ENCODE measurements around the gene JCAD. TPM values are rescaled to one million over a fixed set of nuclear protein-coding genes. Genes with fewer than 3 reads are reported as not detected.
"Not testable (repeated sequence)": the region's sequence is repeated elsewhere in the genome, so short reads cannot be mapped to it uniquely, and the experiment has no call there.

JCAD gene
- total and polyA plus RNA-seq, 9 of the 15 experiments (the other 6 are each of a cell fraction or from before 2014, with no cell fraction given) = not detected

DNA sequence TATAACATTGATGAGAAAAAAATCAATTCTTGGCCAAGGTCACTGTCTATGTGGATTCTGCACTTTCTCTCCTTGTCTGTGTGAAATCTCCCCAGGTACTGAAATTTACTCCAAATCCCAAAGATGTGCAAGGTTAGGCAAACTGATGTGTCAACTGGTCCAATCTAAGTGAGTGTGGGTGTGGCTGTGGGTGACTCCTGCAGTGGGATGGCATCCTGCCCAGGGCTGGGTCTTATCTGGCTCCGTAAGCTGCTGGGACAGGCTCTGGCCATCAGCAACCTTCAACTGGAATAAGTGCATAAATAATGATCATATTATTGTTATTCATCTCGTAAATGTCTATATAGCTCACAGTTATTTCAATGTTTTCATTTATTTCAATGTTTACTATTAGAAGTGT, 79.3 kb downstream of the JCAD start:
- Histone ChIP-seq H3K36me3 (ENCODE audit: control insufficient read depth, insufficient read depth, low read length) (no peaks in the 10 kb centered on the region), H3K9ac (ENCODE audit: insufficient read depth in 1 of 2, low read depth in 2 of 2, low read length in 2 of 2) (no peak overlapping the region), H2AFZ (ENCODE audit: low read depth, low read length) (no peak overlapping the region), H3K4me3 (no peak overlapping the region), H3K27me3 (ENCODE audit: control insufficient read depth in 2 of 2, insufficient read depth in 2 of 2, low read length in 2 of 2) (no peaks in the 10 kb centered on the region), H3K9me1 (ENCODE audit: control insufficient read depth, insufficient read depth, low read length) (no peaks in the 10 kb centered on the region), H3K9me3 (replicated peaks; ENCODE audit: control insufficient read depth, insufficient read depth, low read depth, low read length) (no peaks in the 10 kb centered on the region), H3K4me2 (ENCODE audit: insufficient read depth, low read length) (no peak overlapping the region), H3K27ac (ENCODE audit: extremely low read depth, low read depth, low read length) (no peak overlapping the region), H4K20me1 (replicated peaks; ENCODE audit: control insufficient read depth, insufficient read depth, low read length) (no peaks in the 10 kb centered on the region), H3K4me1 (replicated peaks in 1 of 2; ENCODE audit: control insufficient read depth in 2 of 2, insufficient read depth in 2 of 2, low read length in 2 of 2) (no peaks in the 10 kb centered on the region), H3K79me2 (ENCODE audit: control insufficient read depth, insufficient read depth, low read length) (no peaks in the 10 kb centered on the region)
- in situ Hi-C loops (cut with MboI) (no loop called here), intact Hi-C loops (cut with micrococcal nuclease) (no loop called here)
- no peak for TF ChIP-seq BHLHE40 (IDR thresholded peaks at IDR 0.05; ENCODE audit: low read length)
- no peak for TF ChIP-seq ZNF76 (CRISPR knock-in tag; IDR thresholded peaks at IDR 0.05; ENCODE audit: borderline replicate concordance)
- no peak for TF ChIP-seq ETV5 (CRISPR knock-in tag; IDR thresholded peaks at IDR 0.05; ENCODE audit: low read depth)
- no peak for TF ChIP-seq HCFC1 (IDR thresholded peaks at IDR 0.05; ENCODE audit: low read depth, low read length)
- TF ChIP-seq CHAMP1 (IDR thresholded peaks at IDR 0.05) = no peak
- TF ChIP-seq CREM (IDR thresholded peaks at IDR 0.05; ENCODE audit: low read depth) = no peak
- TF ChIP-seq ZNF347 (CRISPR knock-in tag; IDR thresholded peaks at IDR 0.05; ENCODE audit: low read depth) = no peak
- no peak for TF ChIP-seq ZNF121 (CRISPR knock-in tag; conservative IDR thresholded peaks at IDR 0.05)
- no peak for TF ChIP-seq TCFL5 (CRISPR knock-in tag; conservative IDR thresholded peaks at IDR 0.05)
- FAIRE-seq (no peak), DNase-seq (ENCODE audit: extremely low read depth in 1 of 4, low spot score in 3 of 4) (no peak), ATAC-seq (no peak)
- 0% methylated on average over 2 of the region's 2 CpGs for WGBS (ENCODE audit: insufficient coverage, low coverage, missing lambda C conversion rate)
- BruUV-seq (replicated peaks) = no TSS peak
- ChIA-PET POLR2A (no interaction called here), CTCF (ENCODE audit: low intra/inter-chr PET ratio) (no interaction called here)

GRCh38 chr10:29979421-29979779, 80.0 kb downstream of the JCAD start:
- not testable (repeated sequence) for FAIRE-seq, ATAC-seq
- WGBS (ENCODE audit: insufficient coverage, low coverage, missing lambda C conversion rate) = 0% methylated on average over 2 of the region's 2 CpGs

More at GRCh38 chr10:29979421-29979779, 80.0 kb downstream of the JCAD start:
- H3K9me1 ChIP-seq (ENCODE audit: control insufficient read depth, insufficient read depth, low read length); H3K79me2 ChIP-seq (ENCODE audit: control insufficient read depth, insufficient read depth, low read length); H3K36me3 ChIP-seq (ENCODE audit: control insufficient read depth, insufficient read depth, low read length); POLR2A ChIA-PET; H3K4me2 ChIP-seq (ENCODE audit: insufficient read depth, low read length); H4K20me1 ChIP-seq (replicated peaks; ENCODE audit: control insufficient read depth, insufficient read depth, low read length); intact Hi-C loops (cut with micrococcal nuclease); CTCF ChIA-PET (ENCODE audit: low intra/inter-chr PET ratio); H3K4me1 ChIP-seq (replicated peaks in 1 of 2; ENCODE audit: control insufficient read depth in 2 of 2, insufficient read depth in 2 of 2, low read length in 2 of 2); H3K9me3 ChIP-seq (replicated peaks; ENCODE audit: control insufficient read depth, insufficient read depth, low read depth, low read length); H2AFZ ChIP-seq (ENCODE audit: low read depth, low read length); BruUV-seq (replicated peaks); H3K27me3 ChIP-seq (ENCODE audit: control insufficient read depth in 2 of 2, insufficient read depth in 2 of 2, low read length in 2 of 2); H3K9ac ChIP-seq (ENCODE audit: insufficient read depth in 1 of 2, low read depth in 2 of 2, low read length in 2 of 2); in situ Hi-C loops (cut with MboI); DNase-seq (ENCODE audit: extremely low read depth in 1 of 4, low spot score in 3 of 4); H3K27ac ChIP-seq (ENCODE audit: extremely low read depth, low read depth, low read length); H3K4me3 ChIP-seq: not testable (repeated sequence)

All from K562 (cell line).